HepG2 (cell line): ENCODE data around the gene MAB21L4. TPM values are rescaled to one million over a fixed set of nuclear protein-coding genes. Genes with fewer than 3 reads are reported as not detected.

Source experiments
- CCAR2 ChIP-seq: fragments of 200-400 bp; formaldehyde crosslinking; optimal IDR thresholded peaks from 2 replicates; pipeline ENCODE3; 2018; ENCODE audit warnings: low read depth, mild to moderate bottlenecking, low read length, moderate library complexity
- FOXJ3 ChIP-seq: sonication (generic); formaldehyde crosslinking; IDR thresholded peaks from 2 replicates; pipeline ENCODE4 v1.4.0; 2020; ENCODE audit warnings: missing genetic modification reagents, mild to moderate bottlenecking, borderline replicate concordance
- HES4 ChIP-seq: sonication (generic); formaldehyde crosslinking; IDR thresholded peaks from 2 replicates; pipeline ENCODE4 v1.9.0; 2021; ENCODE audit warnings: mild to moderate bottlenecking, missing genetic modification reagents, borderline replicate concordance
- KAT8 ChIP-seq: IDR thresholded peaks from 2 replicates; pipeline ENCODE4 v1.6.1; 2016; ENCODE audit warnings: missing genetic modification reagents, missing compliant biosample characterization
- MLX ChIP-seq: IDR thresholded peaks from 2 replicates; pipeline ENCODE4 v1.6.1; 2016
- NR1H2 ChIP-seq: sonication (generic); formaldehyde crosslinking; IDR thresholded peaks from 2 replicates; pipeline ENCODE4 v1.8.1; 2022; ENCODE audit warnings: low read depth, missing genetic modification reagents, borderline replicate concordance
- POGK ChIP-seq: sonication (generic); formaldehyde crosslinking; conservative IDR thresholded peaks from 2 replicates; pipeline ENCODE4 v1.8.0; 2022; ENCODE audit warnings: mild to moderate bottlenecking, moderate library complexity, missing genetic modification reagents
- SRY ChIP-seq: sonication (generic); formaldehyde crosslinking; IDR thresholded peaks from 2 replicates; pipeline ENCODE4 v1.8.0; 2022; ENCODE audit warnings: mild to moderate bottlenecking, missing genetic modification reagents
- ZBED4 ChIP-seq: sonication (generic); formaldehyde crosslinking; IDR thresholded peaks from 2 replicates; pipeline ENCODE4 v1.4.0; 2020; ENCODE audit warnings: missing genetic modification reagents, borderline replicate concordance
- ZBTB26 ChIP-seq: IDR thresholded peaks from 2 replicates; pipeline ENCODE4 v1.6.1; 2016; ENCODE audit warnings: missing compliant biosample characterization, missing genetic modification reagents, borderline replicate concordance
- ZBTB7B ChIP-seq: sonication (generic); formaldehyde crosslinking; IDR thresholded peaks from 2 replicates; pipeline ENCODE4 v1.4.0; 2020; ENCODE audit warnings: missing genetic modification reagents
- ZFP90 ChIP-seq: sonication (generic); formaldehyde crosslinking; IDR thresholded peaks from 2 replicates; pipeline ENCODE4 v1.8.0; 2022; ENCODE audit warnings: missing genetic modification reagents, mild to moderate bottlenecking, inconsistent platforms, borderline replicate concordance
- ZHX2 ChIP-seq, 2 experiments: sonication (generic) in 1 of 2; formaldehyde crosslinking in 1 of 2; IDR thresholded peaks; 2 replicates each; pipeline versions ENCODE4 v1.6.1 to v1.9.0; 2014 to 2022; ENCODE audit warnings: antibody characterized with exemption in 1 of 2, borderline replicate concordance in 1 of 2, inconsistent platforms in 1 of 2, low read depth in 1 of 2, missing genetic modification reagents in 1 of 2
- polyA plus RNA-seq, 8 experiments: library from polyadenylated mRNA; depleted of rRNA in 3 of 8; stranded (reverse) in 7 of 8; unstranded in 1 of 8; fragments of >200 nt; fragmentation: Illumina TruSeq in 4 of 8; extraction: Trizol in 4 of 8; gene quantifications; 2 replicates each; pipeline versions ENCODE4 v1.2.1 to v1.2.3, GENCODE V29; 2011 to 2016; ENCODE audit warnings: low read depth in 4 of 8, missing spikeins in 1 of 8, mixed read lengths in 1 of 8; ENCODE audit not compliant: insufficient read depth in 1 of 8
- total RNA-seq, 5 experiments: library from RNA; depleted of rRNA; stranded (reverse); fragments of >200 nt; fragmentation: Illumina TruSeq; extraction: Trizol; gene quantifications; 2 replicates each; pipeline ENCODE4 v1.2.3, GENCODE V29; 2016; ENCODE audit warnings: low read depth in 1 of 5

MAB21L4 gene
- total and polyA plus RNA-seq, 2 of the 13 experiments (the other 11 are each of a cell fraction or from before 2014, with no cell fraction given) = 3.0 to 14.0 TPM

- TF ChIP-seq ZHX2 (IDR thresholded peaks at IDR 0.05; ENCODE audit: low read depth) = no peak
- no peak for TF ChIP-seq ZHX2 (CRISPR knock-in tag; IDR thresholded peaks at IDR 0.05; ENCODE audit: borderline replicate concordance)
- TF ChIP-seq SRY (CRISPR knock-in tag) = 0 out of 2 replicates have a peak, but pooled peaks have one; percentile 61
- TF ChIP-seq KAT8 = peak; percentile 62
- TF ChIP-seq NR1H2 (CRISPR knock-in tag) = no peak
- no peak for TF ChIP-seq ZFP90 (CRISPR knock-in tag)
- TF ChIP-seq POGK (CRISPR knock-in tag) = no peak
- peak; percentile 47; the same call in 1 of the 2 replicates for TF ChIP-seq ZBTB7B (CRISPR knock-in tag)
- TF ChIP-seq CCAR2 = no peak
- TF ChIP-seq ZBED4 (CRISPR knock-in tag) = no peak
- no peak for TF ChIP-seq HES4
- no peak for TF ChIP-seq MLX (CRISPR knock-in tag)
- no peak for TF ChIP-seq FOXJ3 (CRISPR knock-in tag)
- no peak for TF ChIP-seq ZBTB26 (CRISPR knock-in tag)
These were observed 44.6 kb downstream of the MAB21L4 start (continued) for GRCh38 chr2:240851078-240851991.
